Upper lobe of left lung (tissue), 4 donors: ENCODE data around the gene PLEKHG3.

ENCODE experiments used
- POLR2A ChIP-seq, 4 donors: fragments of 450-650 bp; IDR thresholded peaks; one replicate each; pipeline ENCODE4 v1.5.1; 2016 to 2017; ENCODE audit warnings: antibody characterized with exemption in 4 of 4, mild to moderate bottlenecking in 2 of 4
- TF ChIP-seq, protein P1 (sequence below), 6 experiments: fragments of 450-650 bp in 4 of 6; fragments of 200-600 bp in 2 of 6; sonication (generic) in 2 of 6; IDR thresholded peaks; one replicate each; pipeline ENCODE4 v1.5.1; 2016 to 2019; ENCODE audit warnings: antibody characterized with exemption in 6 of 6

- TF ChIP-seq, protein P1, sequence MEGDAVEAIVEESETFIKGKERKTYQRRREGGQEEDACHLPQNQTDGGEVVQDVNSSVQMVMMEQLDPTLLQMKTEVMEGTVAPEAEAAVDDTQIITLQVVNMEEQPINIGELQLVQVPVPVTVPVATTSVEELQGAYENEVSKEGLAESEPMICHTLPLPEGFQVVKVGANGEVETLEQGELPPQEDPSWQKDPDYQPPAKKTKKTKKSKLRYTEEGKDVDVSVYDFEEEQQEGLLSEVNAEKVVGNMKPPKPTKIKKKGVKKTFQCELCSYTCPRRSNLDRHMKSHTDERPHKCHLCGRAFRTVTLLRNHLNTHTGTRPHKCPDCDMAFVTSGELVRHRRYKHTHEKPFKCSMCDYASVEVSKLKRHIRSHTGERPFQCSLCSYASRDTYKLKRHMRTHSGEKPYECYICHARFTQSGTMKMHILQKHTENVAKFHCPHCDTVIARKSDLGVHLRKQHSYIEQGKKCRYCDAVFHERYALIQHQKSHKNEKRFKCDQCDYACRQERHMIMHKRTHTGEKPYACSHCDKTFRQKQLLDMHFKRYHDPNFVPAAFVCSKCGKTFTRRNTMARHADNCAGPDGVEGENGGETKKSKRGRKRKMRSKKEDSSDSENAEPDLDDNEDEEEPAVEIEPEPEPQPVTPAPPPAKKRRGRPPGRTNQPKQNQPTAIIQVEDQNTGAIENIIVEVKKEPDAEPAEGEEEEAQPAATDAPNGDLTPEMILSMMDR (IDR thresholded peaks at IDR 0.05) = no peak
- TF ChIP-seq POLR2A (IDR thresholded peaks at IDR 0.05) = no peak
Observed at GRCh38 chr14:64730681-64731080, 26.5 kb downstream of the PLEKHG3 start.
